Stimulated activated CD8-positive, alpha-beta memory T cell treated with anti-CD3 and anti-CD28 coated beads, Interleukin-15, amount 100 ng/mL, for 1 hour (primary cell): ENCODE data around the gene CTU1.

Experiments used
- DNase-seq: peaks from one replicate; pipeline ENCODE4 v3.0.0-alpha.2; 2020; ENCODE audit warnings: low read depth

CTU1 gene

DNA sequence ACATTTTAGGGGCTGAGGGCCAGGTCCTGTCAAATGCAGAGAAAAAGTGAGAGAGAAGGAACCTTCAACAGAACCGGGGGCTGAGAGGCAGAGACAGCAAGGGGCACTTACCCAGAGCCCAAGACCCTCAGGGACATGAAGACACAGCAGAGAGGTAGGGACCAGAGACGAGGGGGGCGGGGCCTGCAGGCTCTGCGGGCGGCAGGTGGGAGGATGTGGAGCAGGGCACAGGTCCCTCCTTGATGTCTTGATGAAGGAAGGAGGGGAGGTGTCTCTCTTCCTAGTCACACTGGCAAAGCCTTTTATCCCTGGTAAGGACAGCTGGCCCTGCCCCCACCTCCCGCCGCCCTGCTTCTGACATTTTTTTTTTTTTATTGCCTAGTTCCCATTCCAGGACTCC, 25.6 kb downstream of the CTU1 start, which contains the start of gene KLK14:
Gene KLK14, minus strand, starts transcription at position 277 of the 400 bp plus-strand sequence. Its CDS starts 273 bp downstream, at position 4.
- DNase-seq: no peak

DNA sequence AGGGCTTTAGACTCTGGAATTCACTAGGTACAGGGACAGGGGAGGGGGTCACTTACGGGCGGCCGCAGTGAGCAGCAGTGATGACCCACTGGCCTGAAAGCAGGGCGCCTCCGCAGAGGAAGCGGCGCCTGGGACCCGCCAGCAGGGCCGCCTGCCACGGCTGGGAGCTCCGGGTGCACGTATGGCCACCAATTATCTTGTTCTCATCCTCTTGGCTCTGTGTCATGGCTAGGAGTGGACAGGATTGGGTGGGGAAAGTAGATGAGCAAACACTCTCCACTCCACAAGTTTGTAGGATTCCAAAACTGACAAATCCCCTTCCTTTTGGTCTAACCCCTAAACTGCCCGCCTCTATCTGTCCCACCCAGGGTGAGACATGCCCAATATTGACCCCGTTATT, 26.7 kb downstream of the CTU1 start:
- no peak for DNase-seq

GRCh38 chr19:51079481-51080110, 28.6 kb downstream of the CTU1 start:
- DNase-seq: no peak

DNA sequence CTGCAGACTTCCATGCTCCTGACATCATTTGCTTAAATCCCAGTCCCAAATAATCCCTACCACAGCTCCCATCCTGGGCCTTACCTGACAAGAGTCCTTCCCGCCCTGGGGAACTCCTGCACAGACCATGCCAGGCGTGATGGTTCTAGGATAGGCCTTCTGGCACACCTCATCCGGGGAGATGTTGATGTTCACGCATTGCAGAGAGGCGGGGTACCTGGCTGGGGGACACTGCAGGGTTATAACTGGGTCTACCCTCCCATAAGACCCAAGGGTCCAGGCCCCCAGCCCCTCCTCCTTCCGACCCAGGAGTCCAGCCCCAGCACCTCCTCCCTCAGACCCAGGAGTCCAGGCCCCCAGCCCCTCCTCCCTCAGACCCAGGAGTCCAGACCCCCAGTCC, 29.5 kb downstream of the CTU1 start:
- DNase-seq: no peak

DNA sequence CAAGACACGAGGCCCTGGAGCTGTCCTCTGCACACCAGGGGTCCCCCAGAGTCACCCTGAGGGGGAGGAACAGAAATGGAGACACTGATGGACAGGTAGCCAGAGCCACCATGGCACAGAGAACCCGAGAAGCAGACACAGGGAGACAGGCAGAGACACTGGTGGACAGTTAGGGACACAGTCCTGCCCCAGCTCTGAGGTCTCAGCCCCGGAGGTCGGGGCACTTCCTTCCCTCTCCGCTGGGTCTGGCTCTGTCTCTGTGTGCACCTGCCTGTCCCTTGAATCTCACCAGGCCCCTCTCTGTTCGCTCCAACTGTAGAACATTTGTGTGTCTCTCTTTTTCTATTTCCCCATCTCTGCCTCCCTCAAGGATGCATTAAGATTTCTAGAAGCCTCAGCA, 30.1 kb downstream of the CTU1 start:
- no peak for DNase-seq

DNA sequence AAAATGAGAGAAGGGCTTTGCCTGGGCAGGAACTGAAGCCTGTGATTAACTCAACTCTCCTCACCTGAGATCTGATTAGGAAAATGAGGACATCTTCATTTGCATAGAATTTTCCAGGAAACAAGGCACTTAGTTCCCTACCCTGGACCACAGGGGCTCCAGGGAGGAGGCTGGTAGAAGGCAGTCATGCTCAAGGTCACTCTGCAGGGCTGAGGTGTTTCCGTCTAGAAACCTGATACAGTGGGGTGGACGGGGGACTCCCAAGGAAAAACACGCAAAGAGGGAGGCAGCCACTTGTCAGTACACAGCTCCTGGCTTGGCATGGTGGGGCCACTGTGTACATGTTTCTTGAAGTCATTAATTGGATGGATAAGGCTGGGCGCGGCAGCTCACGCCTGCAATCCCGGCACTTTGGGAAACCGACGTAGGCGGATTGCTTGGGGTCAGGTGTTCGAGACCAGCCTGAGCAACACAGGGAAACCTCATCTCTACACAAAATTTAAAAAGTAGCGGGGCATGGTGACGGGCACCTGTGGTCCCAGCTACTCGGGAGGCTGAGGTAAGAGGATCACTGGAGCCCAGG, 31.5 kb downstream of the CTU1 start:
- DNase-seq: no peak

- DNase-seq: no peak
Observed at GRCh38 chr19:51075998-51076397, 32.2 kb downstream of the CTU1 start.

GRCh38 chr19:51071095-51071405, 37.2 kb downstream of the CTU1 start:
- DNase-seq: no peak

DNA sequence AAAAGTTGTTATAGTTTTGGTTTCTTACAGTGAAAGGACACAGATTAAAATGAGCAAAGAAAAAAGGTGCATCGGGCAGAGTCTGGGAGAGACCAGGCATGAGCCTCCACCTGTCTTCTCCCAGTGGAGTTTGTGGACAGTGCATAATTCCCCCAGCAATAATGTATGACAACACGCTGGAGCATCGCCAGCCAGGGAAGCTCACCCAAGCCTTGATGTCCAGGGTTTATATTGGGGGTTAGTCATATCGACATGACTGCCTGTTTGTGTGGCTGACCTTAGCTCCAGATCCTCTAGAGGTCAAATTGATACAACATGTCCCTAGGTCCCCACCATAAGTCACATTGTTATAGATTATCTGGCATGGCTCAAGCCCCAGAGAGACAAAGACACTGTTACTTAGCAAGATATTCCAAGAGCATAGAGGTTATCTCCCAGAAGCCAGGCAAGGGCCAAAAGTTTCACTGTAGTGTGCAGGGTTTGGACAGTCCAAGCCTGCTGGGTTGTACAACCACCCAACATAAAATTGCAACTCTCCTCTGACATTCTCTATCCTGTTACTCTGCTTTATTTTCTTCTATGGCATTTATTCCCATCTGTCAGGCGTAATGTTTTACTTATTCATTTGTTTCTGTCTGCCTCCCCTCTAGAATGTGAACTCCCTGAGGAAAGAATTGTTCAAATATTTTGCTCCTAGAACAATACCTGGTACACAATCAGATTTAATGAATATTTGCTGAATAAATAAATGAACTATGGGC, 37.7 kb downstream of the CTU1 start:
- no peak for DNase-seq

DNA sequence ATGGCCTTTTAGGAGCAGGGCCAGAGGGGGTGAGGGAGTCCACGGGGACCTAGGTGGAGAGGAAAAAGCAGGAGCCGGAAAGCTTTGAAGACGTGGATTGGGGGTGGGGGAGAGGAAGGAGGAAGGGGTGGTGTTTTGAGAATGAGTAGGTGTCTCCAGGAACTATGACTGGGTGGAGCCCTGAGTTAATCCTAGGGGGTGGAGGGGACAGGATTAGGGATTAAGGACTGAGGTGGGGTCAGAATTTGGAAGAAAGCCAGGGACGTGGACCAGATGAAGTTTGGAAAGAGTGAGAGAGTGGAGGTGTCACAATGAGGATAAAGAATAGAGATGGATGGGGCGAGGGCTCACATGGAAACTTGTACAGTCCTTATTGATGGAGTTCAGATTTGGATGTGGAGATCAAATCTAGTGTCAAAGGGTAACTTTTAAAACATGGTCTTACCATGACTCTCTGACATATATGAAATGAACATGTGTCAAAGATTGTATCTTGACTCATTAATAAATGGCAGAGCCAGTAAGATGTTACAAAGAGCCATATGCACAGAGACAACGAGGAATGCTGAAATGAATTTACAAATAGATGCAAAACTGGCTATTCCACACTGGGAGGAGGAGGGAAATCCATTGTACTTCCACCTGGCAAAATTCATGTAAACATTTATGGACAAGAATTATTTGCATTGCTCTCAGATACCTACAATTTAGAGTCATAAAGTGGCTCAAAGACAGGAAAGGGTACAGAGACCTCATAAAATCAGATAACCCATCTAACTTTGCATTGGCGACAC, 41.6 kb downstream of the CTU1 start:
- no peak for DNase-seq

- no peak for DNase-seq
Observed at GRCh38 chr19:51065221-51065960, 42.8 kb downstream of the CTU1 start.

DNA sequence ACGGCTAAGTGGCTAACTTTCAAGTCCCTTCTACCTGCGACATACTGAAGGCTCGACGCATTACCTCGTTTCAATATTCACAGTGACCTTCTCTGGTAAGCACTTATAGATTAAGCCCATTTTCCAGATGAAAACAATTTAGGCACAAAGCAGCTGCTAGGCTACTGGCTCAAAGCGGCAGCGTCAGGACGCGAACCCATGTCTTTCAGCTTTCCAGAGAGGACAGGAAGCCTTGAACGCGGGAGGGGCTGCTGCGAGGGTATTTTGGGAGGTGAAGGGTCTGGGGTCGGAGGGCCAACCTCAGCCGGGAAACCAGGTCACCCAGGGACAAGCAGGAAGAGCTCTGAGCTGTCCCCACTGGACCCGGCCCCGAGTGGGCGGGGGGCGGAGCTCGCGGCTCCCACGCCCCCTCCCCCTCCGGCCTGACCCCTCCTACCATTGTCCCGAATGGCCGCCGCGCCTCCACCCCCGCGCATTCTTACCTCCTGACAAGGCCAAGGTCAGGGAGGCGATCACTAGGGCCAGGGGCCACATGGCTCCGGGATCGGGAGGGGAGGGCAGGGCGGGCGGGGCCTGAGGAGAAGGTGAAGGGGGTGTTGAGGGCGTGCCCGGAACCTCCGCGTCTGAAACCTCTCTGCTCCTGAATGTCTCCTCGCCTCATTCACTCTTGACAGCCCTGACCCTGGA, 43.5 kb downstream of the CTU1 start, which contains the start of gene KLK13:
Gene KLK13, minus strand, starts transcription at position 559 of the 687 bp plus-strand sequence. Its CDS starts 25 bp downstream, at position 534.
- DNase-seq: no peak

DNA sequence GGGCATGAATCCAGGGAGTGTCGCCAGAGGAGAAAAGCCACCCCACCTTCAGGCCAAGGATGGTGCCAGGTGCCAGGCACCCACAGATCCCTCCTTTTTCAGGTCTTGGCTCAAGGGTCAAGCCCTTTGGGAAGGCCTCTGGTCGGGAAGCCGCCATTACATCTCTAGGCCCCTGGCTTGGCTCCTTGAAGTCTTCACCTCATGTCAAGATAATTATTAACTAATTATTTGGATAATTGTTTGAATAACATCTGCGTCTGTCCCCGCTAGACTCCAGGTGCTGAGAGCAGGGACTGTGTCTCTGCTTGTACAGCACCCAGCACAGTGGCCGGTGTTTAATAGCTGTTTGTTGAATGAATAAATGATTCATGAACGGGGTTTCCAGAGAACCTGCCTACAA, 44.5 kb downstream of the CTU1 start:
- no peak for DNase-seq

DNA sequence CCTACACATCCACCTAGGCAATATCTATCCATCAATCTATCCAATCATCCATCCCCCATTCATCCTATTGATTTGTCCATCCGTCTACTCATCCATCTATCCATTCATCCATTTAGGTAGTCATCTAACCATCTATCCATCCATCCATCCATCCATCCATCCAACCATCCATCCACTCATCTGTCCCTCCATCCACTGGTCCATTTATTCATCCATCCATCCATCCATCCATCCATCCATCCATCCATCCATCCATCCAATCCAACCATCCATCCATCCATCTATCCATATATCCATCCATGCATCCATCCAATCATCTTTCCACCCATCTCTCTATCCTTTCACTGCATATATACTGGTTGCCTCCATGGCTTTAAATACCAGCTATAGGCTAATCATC, 47.2 kb downstream of the CTU1 start:
- no peak for DNase-seq

GRCh38 chr19:51060336-51060735, 47.9 kb downstream of the CTU1 start:
- no peak for DNase-seq

- no peak for DNase-seq
Observed at GRCh38 chr19:51059715-51060114, 48.5 kb downstream of the CTU1 start.

- no peak for DNase-seq
Observed at GRCh38 chr19:51055866-51056265, 52.3 kb downstream of the CTU1 start.
